Omental fat pad (tissue), 4 donors: ENCODE data around the gene PACS2. TPM values are rescaled to one million over a fixed set of nuclear protein-coding genes. Genes with fewer than 3 reads are reported as not detected.

Source experiments
- total RNA-seq, 4 donors: library from RNA; depleted of rRNA; stranded (reverse); fragments of >200 nt; gene quantifications; one replicate each; pipeline ENCODE4 v1.1.0, GENCODE V29; 2016

Gene PACS2
- total RNA-seq, 4 donors from 2014 or later = 47.5 to 78.5 (median 68.9) TPM

Other genes with a start within 250 kb of the PACS2 start
- 1 to 10 TPM; 2.7 to 9.0 (median 7.6) TPM for gene GPR132, start 249.3 kb upstream of the PACS2 start, total RNA-seq
- 10 to 100 TPM in 1 of 4 donors, 1 to 10 TPM in 3; 4.7 to 21.3 (median 8.3) TPM for gene JAG2, start 146.0 kb upstream of the PACS2 start, total RNA-seq
- 10 to 100 TPM; 12.1 to 22.3 (median 16.6) TPM for gene NUDT14, start 133.4 kb upstream of the PACS2 start, total RNA-seq
- 10 to 100 TPM; 63.9 to 95.4 (median 67.9) TPM for gene BTBD6, start 66.2 kb upstream of the PACS2 start, total RNA-seq
- gene BRF1, start 13.7 kb upstream of the PACS2 start, total RNA-seq = 10 to 100 TPM; 22.8 to 46.5 (median 30.7) TPM
- under 1 TPM in 2 of 4 donors, not detected in 2; 0.24 to 0.47 TPM for gene TEX22, start 83.8 kb downstream of the PACS2 start, total RNA-seq
- 10 to 100 TPM; 35.4 to 72.5 (median 59.7) TPM for gene MTA1, start 105.1 kb downstream of the PACS2 start, total RNA-seq
- 100 to 1,000 TPM in 2 of 4 donors, 10 to 100 TPM in 2; 63.4 to 177 (median 122) TPM for gene CRIP2, start 160.1 kb downstream of the PACS2 start, total RNA-seq
- 10 to 100 TPM; 18.5 to 88.6 (median 43.9) TPM for gene CRIP1, start 172.1 kb downstream of the PACS2 start, total RNA-seq
- gene TEDC1, start 176.5 kb downstream of the PACS2 start, total RNA-seq = 10 to 100 TPM in 2 of 4 donors, 1 to 10 TPM in 2; 2.8 to 18.9 (median 7.4) TPM
- 1 to 10 TPM; 3.5 to 5.6 (median 4.1) TPM for gene TMEM121, start 211.8 kb downstream of the PACS2 start, total RNA-seq